Measurements from ENCODE around the gene PNKD.
"Not testable (repeated sequence)": the region's sequence is repeated elsewhere in the genome, so short reads cannot be mapped to it uniquely, and the experiment has no call there.

DNA sequence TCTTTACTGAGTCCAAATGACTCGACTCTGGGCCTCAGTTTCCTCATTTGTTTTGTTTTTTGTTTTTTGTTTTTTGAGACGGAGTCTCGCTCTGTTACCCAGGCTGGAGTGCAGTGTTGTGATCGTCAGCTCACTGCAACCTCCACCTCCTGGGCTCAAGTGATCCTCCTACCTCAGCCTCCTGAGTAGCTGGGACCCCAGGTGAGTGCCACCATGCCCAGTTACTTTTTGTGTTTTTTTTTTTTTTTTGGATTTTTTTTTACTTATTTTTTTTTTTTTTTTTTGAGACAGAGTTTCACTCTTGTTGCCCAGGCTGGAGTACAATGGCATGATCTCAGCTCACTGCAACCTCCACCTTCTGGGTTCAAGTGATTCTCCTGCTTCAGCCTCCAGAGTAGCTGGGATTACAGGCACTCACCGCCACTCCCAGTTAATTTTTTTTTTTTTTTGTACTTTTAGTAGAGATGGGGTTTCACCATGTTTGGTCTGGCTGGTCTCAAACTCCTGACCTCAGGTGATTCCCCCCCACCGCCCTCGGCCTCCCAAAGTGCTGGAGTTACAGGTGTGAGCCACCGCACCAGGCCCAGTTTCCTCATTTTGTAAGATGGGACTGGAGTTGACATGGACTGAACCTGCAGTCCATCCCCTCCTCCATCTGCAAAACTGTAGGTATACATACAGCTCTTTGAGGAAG lies 3.0 kb downstream of the PNKD start:
- TF ChIP-seq, protein P1, sequence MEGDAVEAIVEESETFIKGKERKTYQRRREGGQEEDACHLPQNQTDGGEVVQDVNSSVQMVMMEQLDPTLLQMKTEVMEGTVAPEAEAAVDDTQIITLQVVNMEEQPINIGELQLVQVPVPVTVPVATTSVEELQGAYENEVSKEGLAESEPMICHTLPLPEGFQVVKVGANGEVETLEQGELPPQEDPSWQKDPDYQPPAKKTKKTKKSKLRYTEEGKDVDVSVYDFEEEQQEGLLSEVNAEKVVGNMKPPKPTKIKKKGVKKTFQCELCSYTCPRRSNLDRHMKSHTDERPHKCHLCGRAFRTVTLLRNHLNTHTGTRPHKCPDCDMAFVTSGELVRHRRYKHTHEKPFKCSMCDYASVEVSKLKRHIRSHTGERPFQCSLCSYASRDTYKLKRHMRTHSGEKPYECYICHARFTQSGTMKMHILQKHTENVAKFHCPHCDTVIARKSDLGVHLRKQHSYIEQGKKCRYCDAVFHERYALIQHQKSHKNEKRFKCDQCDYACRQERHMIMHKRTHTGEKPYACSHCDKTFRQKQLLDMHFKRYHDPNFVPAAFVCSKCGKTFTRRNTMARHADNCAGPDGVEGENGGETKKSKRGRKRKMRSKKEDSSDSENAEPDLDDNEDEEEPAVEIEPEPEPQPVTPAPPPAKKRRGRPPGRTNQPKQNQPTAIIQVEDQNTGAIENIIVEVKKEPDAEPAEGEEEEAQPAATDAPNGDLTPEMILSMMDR (IDR thresholded peaks at IDR 0.05): not testable (repeated sequence)
- not testable (repeated sequence) for TF ChIP-seq EP300 (IDR thresholded peaks at IDR 0.05); POLR2A (IDR thresholded peaks at IDR 0.05; ENCODE audit: low read depth); POLR2AphosphoS5 (IDR thresholded peaks at IDR 0.05)

Measured in esophagus muscularis mucosa (tissue), 4 donors.